Astrocyte of the cerebellum (primary cell): ENCODE data around the gene MYL6B.

Experiments
- DNase-seq: peaks from one replicate; pipeline ENCODE4 v3.0.0-alpha.2; 2011; ENCODE audit warnings: low read depth
- H3K4me3 ChIP-seq: 2 replicates; pipeline ENCODE4 v1.5.1; 2011; ENCODE audit warnings: mild to moderate bottlenecking, low read depth, low read length, moderate library complexity
- CTCF ChIP-seq: IDR thresholded peaks from 2 replicates; pipeline ENCODE4 v1.5.1; 2012; ENCODE audit warnings: low read length, low read depth, moderate library complexity, mild to moderate bottlenecking; ENCODE audit errors: missing control alignments
- in situ Hi-C: cut with HindIII; loops from 2 replicates; pipeline ENCODE4 v1.10.0; 2017; ENCODE audit warnings: low sequenced_read_pairs

The MYL6B gene

DNA sequence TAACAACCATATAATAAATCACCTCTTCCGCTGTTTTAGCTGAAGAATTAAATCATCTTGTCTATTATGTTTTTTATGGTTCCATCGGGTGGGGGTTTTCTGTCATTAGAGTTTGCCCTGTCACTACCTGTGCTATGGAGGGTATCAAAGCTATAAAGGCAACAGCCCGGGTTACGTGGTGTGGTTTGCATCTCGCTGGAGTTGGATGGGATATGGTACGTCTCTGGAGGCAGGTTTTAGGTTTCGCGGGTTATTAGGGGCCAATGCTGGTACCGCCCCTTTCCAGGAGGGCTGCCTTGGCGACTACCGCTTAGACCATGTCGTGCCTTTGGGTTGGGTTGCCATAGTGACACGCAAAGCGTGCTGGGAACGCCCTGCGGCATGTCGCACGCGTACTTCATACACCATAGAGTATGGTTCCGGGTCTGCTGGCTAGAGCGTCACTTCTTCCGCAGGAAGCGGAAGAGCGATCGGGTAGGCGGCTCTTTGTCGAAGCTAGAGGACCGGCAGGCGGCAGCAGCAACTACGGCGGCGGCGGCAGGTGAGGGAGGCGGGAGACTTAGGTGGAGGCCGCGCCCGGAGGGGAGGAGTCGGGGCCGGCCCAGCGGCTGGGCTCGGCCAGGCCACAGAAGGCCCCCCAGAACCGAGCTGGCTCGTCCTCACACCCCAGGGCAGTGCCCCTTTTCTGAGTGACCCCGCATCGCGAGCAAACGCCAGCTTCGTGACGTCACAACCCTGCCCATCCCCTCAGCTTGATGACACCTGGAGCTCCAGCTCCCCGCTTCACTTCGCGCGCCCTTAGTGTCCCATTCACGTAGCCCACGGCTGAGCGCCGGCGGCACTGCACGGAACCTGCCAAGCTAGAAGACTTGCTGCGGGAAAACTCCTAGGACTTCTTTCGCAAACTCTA, 34.4 kb upstream of the MYL6B start, which contains the start of gene ZC3H10:
Gene ZC3H10 (plus strand): TSS at position 489 of the 910 bp plus-strand sequence. CDS start 2,297 bp downstream, outside the sequence.
- peak within 1 kb of the TSS; percentile 83 for H3K4me3 ChIP-seq
- peak; percentile 98 for DNase-seq
- in situ Hi-C loops: loop anchor here (5.0 kb wide), 1 partner anchor 74 kb away; no protein-coding TSS in a partner anchor
- TF ChIP-seq CTCF: peak; percentile 60

DNA sequence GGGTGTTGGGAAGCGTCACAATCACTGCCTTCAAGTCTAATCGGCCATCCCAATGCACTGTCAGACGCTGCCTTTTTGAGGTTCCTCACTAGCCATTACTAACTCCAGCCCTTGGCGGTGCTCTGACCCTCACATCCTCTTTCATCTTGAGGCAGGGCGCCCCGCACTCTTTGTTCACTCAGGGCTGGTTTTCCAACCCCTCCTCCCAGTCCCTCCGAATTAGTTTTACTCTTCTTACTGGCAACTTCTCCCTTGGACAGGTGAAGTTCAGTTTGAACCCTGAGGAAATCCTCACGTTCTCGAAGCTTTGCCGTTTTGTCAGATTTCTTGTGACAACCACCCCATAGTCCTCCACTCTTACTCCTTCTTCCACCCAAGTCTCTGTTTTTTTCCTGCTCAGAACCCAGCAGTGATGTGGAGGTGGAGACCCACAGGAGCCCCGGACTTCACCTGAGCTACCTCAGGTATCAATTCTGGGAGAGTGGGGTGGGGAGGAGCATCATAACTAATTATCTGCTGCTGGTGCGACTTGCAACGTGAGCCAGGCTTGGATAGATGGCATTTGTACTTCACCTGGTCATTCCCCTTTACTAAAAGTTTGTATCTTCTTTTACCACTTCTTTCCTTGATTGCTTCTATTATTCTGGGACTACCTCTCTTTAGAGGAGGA, 33.6 kb upstream of the MYL6B start:
- H3K4me3 ChIP-seq: peak overlapping the region; percentile 83
- no peak for TF ChIP-seq CTCF
- no peak for DNase-seq
- in situ Hi-C loops: loop anchor here (5.0 kb wide), 1 partner anchor 73 kb away; no protein-coding TSS in a partner anchor

- H3K4me3 ChIP-seq: peak overlapping the region; percentile 83
- peak; percentile 80 for TF ChIP-seq CTCF
- in situ Hi-C loops: loop anchor here (5.0 kb wide), 1 partner anchor 73 kb away; no protein-coding TSS in a partner anchor
- DNase-seq: peak; percentile 87
These were observed 33.0 kb upstream of the MYL6B start for GRCh38 chr12:56119361-56119796.

DNA sequence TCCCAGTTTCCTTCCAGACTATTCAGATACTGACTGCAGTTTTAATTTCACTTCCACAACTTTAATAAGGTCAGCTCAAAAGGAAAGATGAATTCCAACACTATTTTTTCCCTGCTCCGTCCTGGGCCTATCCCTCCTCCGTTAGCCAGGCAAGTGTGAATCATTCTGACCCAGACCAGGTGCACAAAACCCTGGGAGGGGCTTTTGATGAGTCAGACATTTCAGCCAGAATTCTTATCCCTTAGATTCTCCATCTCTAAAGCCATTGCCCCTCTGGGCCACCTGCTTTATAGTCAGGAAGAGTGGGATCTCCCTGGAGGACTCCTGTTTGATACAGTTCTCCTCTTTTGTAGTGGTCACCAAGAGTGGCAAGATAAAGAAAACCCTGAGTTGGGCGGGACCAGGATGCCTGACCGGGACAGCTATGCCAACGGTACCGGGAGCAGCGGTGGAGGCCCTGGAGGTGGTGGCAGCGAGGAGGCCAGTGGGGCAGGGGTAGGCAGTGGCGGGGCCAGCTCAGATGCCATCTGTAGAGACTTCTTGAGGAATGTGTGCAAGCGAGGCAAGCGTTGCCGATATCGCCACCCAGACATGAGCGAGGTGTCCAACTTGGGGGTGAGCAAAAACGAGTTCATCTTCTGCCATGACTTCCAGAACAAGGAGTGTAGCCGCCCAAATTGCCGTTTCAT, 32.1 kb upstream of the MYL6B start:
- no peak for DNase-seq
- in situ Hi-C loops: loop anchor here (10.0 kb wide), 1 partner anchor 54 kb away; no protein-coding TSS in a partner anchor
- H3K4me3 ChIP-seq: no peak overlapping the region

DNA sequence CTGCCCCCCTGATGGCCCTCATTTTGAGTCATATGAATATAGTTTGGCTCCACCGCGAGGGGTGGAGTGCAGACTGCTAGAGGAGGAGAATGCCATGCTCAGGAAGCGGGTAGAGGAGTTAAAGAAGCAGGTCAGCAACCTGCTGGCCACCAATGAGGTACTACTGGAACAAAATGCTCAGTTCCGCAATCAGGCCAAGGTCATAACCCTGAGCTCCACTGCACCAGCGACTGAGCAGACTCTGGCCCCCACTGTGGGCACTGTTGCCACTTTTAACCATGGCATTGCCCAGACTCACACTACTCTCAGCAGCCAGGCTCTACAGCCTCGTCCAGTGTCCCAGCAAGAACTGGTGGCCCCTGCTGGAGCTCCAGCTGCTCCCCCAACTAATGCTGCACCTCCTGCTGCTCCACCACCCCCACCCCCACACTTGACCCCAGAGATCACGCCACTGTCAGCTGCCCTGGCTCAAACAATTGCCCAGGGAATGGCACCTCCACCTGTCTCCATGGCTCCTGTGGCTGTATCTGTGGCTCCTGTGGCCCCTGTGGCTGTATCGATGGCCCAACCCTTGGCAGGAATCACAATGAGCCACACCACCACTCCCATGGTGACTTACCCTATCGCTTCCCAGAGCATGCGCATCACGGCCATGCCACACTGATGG, 31.1 kb upstream of the MYL6B start:
- no peak for TF ChIP-seq CTCF
- H3K4me3 ChIP-seq: no peak overlapping the region
- no peak for DNase-seq
- in situ Hi-C loops: loop anchor here (10.0 kb wide), 1 partner anchor 53 kb away; no protein-coding TSS in a partner anchor

More for the DNA sequence above, 32.1 kb upstream of the MYL6B start:
- TF ChIP-seq CTCF: no peak
